ENCODE measurements around the gene ACSBG1.

GRCh38 chr15:78146425-78147154 is 87.8 kb downstream of the ACSBG1 start:
- TF ChIP-seq CTCF (IDR thresholded peaks at IDR 0.05; ENCODE audit: insufficient read depth, low read length, poor library complexity, severe bottlenecking) (no peak), EZH2phosphoT487 (conservative IDR thresholded peaks at IDR 0.05; ENCODE audit: low read length) (no peak)

Data from SU-DHL-6 (cell line).